HepG2 (cell line): ENCODE data around the gene GNA12. TPM values are rescaled to one million over a fixed set of nuclear protein-coding genes. Genes with fewer than 3 reads are reported as not detected.

Experiments used
- ARID5B ChIP-seq: IDR thresholded peaks from 2 replicates; pipeline ENCODE4 v1.4.0; 2020; ENCODE audit warnings: mild to moderate bottlenecking, missing genetic modification reagents
- NR3C1 ChIP-seq: sonication (generic); formaldehyde crosslinking; IDR thresholded peaks from 2 replicates; pipeline ENCODE4 v1.4.0; 2020; ENCODE audit warnings: missing genetic modification reagents
- RCOR2 ChIP-seq: IDR thresholded peaks from 2 replicates; pipeline ENCODE4 v1.6.1; 2016; ENCODE audit warnings: missing biosample characterization, missing genetic modification reagents
- RXRB ChIP-seq: IDR thresholded peaks from 2 replicates; pipeline ENCODE4 v1.6.1; 2016; ENCODE audit warnings: borderline replicate concordance, missing genetic modification reagents, missing compliant biosample characterization
- SALL1 ChIP-seq: sonication (generic); formaldehyde crosslinking; IDR thresholded peaks from 2 replicates; pipeline ENCODE4 v1.8.0; 2022; ENCODE audit warnings: mild to moderate bottlenecking, missing genetic modification reagents
- SOX6 ChIP-seq, 2 experiments: fragments of 450-650 bp in 1 of 2; sonication (generic) in 1 of 2; formaldehyde crosslinking in 1 of 2; IDR thresholded peaks; 2 replicates each; pipeline versions ENCODE4 v1.4.0 to v1.6.1; 2017 to 2020; ENCODE audit warnings: antibody characterized with exemption in 1 of 2, mild to moderate bottlenecking in 1 of 2, missing genetic modification reagents in 1 of 2
- ZMYM3 ChIP-seq: sonication (generic); formaldehyde crosslinking; IDR thresholded peaks from 2 replicates; pipeline ENCODE4 v1.5.1; 2020; ENCODE audit warnings: mild to moderate bottlenecking, missing genetic modification reagents
- ZNF121 ChIP-seq: sonication (generic); formaldehyde crosslinking; IDR thresholded peaks from 2 replicates; pipeline ENCODE4 v1.5.0; 2020; ENCODE audit warnings: mild to moderate bottlenecking, missing genetic modification reagents
- ZNF629 ChIP-seq: sonication (generic); formaldehyde crosslinking; conservative IDR thresholded peaks from 2 replicates; pipeline ENCODE4 v1.5.0; 2020; ENCODE audit warnings: missing genetic modification reagents
- ZSCAN21 ChIP-seq: sonication (generic); formaldehyde crosslinking; IDR thresholded peaks from 2 replicates; pipeline ENCODE4 v1.8.0; 2022; ENCODE audit warnings: mild to moderate bottlenecking, missing genetic modification reagents, moderate library complexity, borderline replicate concordance
- polyA plus RNA-seq, 8 experiments: library from polyadenylated mRNA; depleted of rRNA in 3 of 8; stranded (reverse) in 7 of 8; unstranded in 1 of 8; fragments of >200 nt; fragmentation: Illumina TruSeq in 4 of 8; extraction: Trizol in 4 of 8; gene quantifications; 2 replicates each; pipeline versions ENCODE4 v1.2.1 to v1.2.3, GENCODE V29; 2011 to 2016; ENCODE audit warnings: low read depth in 4 of 8, missing spikeins in 1 of 8, mixed read lengths in 1 of 8; ENCODE audit not compliant: insufficient read depth in 1 of 8
- total RNA-seq, 5 experiments: library from RNA; depleted of rRNA; stranded (reverse); fragments of >200 nt; fragmentation: Illumina TruSeq; extraction: Trizol; gene quantifications; 2 replicates each; pipeline ENCODE4 v1.2.3, GENCODE V29; 2016; ENCODE audit warnings: low read depth in 1 of 5
- TF ChIP-seq, protein P1 (sequence below): IDR thresholded peaks from 2 replicates; pipeline ENCODE4 v1.6.1; 2016
- TF ChIP-seq, protein P2 (sequence below): IDR thresholded peaks from 2 replicates; pipeline ENCODE4 v1.6.1; 2016; ENCODE audit warnings: low read depth
- TF ChIP-seq, protein P3 (sequence below), 2 experiments: IDR thresholded peaks; 2 replicates each; pipeline ENCODE4 v1.6.1; 2011 to 2012; ENCODE audit warnings: low read length in 2 of 2, borderline replicate concordance in 1 of 2, low read depth in 1 of 2, mild to moderate bottlenecking in 1 of 2, moderate library complexity in 1 of 2

GNA12 gene
- total and polyA plus RNA-seq, 2 of the 13 experiments (the other 11 are each of a cell fraction or from before 2014, with no cell fraction given): 16.2 to 50.9 TPM

DNA sequence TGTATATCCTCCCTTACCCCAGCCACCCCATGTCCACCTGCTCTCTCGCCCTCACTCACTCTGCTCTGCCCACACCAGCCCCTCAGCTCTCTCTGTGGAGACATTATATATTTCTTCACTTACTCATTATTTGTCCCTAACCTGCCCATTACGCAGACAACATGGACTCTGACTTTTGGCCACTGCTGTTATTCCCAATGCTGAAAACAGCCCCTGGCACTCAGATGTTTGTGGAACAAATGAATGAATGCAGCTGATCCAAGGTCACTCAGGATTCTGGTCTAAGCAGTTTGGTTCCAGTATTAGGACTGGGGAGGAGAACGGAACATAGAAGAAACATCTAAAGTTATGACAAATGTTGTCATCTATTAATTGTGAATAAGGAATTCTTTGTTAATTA, 26.7 kb downstream of the GNA12 start (continued):
- TF ChIP-seq SALL1 (CRISPR knock-in tag): peak; percentile 66
- TF ChIP-seq, protein P1, sequence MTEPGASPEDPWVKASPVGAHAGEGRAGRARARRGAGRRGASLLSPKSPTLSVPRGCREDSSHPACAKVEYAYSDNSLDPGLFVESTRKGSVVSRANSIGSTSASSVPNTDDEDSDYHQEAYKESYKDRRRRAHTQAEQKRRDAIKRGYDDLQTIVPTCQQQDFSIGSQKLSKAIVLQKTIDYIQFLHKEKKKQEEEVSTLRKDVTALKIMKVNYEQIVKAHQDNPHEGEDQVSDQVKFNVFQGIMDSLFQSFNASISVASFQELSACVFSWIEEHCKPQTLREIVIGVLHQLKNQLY (CRISPR knock-in tag): 0 out of 2 replicates have a peak, but pooled peaks have one; percentile 11
- peak; percentile 60; the same call in 1 of the 2 replicates for TF ChIP-seq ZNF121 (CRISPR knock-in tag)
- TF ChIP-seq RXRB: peak; percentile 53; the same call in 1 of the 2 replicates
- TF ChIP-seq ZNF629 (CRISPR knock-in tag): peak; percentile 97
- TF ChIP-seq, protein P2, sequence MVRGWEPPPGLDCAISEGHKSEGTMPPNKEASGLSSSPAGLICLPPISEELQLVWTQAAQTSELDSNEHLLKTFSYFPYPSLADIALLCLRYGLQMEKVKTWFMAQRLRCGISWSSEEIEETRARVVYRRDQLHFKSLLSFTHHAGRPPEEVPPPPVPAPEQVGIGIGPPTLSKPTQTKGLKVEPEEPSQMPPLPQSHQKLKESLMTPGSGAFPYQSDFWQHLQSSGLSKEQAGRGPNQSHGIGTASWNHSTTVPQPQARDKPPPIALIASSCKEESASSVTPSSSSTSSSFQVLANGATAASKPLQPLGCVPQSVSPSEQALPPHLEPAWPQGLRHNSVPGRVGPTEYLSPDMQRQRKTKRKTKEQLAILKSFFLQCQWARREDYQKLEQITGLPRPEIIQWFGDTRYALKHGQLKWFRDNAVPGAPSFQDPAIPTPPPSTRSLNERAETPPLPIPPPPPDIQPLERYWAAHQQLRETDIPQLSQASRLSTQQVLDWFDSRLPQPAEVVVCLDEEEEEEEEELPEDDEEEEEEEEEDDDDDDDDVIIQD: peak; percentile 80; the same call in 1 of the 2 replicates
- TF ChIP-seq NR3C1 (CRISPR knock-in tag): no peak
- TF ChIP-seq, protein P3, sequence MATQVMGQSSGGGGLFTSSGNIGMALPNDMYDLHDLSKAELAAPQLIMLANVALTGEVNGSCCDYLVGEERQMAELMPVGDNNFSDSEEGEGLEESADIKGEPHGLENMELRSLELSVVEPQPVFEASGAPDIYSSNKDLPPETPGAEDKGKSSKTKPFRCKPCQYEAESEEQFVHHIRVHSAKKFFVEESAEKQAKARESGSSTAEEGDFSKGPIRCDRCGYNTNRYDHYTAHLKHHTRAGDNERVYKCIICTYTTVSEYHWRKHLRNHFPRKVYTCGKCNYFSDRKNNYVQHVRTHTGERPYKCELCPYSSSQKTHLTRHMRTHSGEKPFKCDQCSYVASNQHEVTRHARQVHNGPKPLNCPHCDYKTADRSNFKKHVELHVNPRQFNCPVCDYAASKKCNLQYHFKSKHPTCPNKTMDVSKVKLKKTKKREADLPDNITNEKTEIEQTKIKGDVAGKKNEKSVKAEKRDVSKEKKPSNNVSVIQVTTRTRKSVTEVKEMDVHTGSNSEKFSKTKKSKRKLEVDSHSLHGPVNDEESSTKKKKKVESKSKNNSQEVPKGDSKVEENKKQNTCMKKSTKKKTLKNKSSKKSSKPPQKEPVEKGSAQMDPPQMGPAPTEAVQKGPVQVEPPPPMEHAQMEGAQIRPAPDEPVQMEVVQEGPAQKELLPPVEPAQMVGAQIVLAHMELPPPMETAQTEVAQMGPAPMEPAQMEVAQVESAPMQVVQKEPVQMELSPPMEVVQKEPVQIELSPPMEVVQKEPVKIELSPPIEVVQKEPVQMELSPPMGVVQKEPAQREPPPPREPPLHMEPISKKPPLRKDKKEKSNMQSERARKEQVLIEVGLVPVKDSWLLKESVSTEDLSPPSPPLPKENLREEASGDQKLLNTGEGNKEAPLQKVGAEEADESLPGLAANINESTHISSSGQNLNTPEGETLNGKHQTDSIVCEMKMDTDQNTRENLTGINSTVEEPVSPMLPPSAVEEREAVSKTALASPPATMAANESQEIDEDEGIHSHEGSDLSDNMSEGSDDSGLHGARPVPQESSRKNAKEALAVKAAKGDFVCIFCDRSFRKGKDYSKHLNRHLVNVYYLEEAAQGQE (IDR thresholded peaks at IDR 0.05; ENCODE audit: borderline replicate concordance in 1 of 2, low read depth in 1 of 2, low read length in 2 of 2): no peak
- TF ChIP-seq RCOR2 (CRISPR knock-in tag): peak; percentile 72
- TF ChIP-seq ARID5B (CRISPR knock-in tag): peak; percentile 73
- TF ChIP-seq ZSCAN21 (CRISPR knock-in tag): no peak
- TF ChIP-seq SOX6 (IDR thresholded peaks at IDR 0.05): no peak
- TF ChIP-seq SOX6 (CRISPR knock-in tag; IDR thresholded peaks at IDR 0.05): peak; percentile 31; the same call in 1 of the 2 replicates
- TF ChIP-seq ZMYM3 (CRISPR knock-in tag): peak; percentile 91
